Sigmoid colon (tissue), 7 donors: ENCODE data around the gene TKT. TPM values are rescaled to one million over a fixed set of nuclear protein-coding genes. Genes with fewer than 3 reads are reported as not detected.

ENCODE experiments used
- DNase-seq: peaks from one replicate; pipeline ENCODE4 v3.0.0-alpha.2; 2019
- H3K27ac ChIP-seq, 4 donors: fragments of 200-600 bp; sonication (generic); one replicate each; pipeline ENCODE4 v1.5.1; 2016 to 2019; ENCODE audit warnings: mild to moderate bottlenecking in 1 of 4
- H3K27me3 ChIP-seq, 3 donors: fragments of 200-600 bp; sonication (generic); one replicate each; pipeline ENCODE4 v1.5.1; 2019; ENCODE audit warnings: mild to moderate bottlenecking in 1 of 3
- H3K36me3 ChIP-seq, 4 donors: fragments of 200-600 bp; sonication (generic); one replicate each; pipeline ENCODE4 v1.5.1; 2016 to 2019
- H3K4me1 ChIP-seq, 4 donors: fragments of 200-600 bp; sonication (generic); one replicate each; pipeline ENCODE4 v1.5.1; 2017 to 2019
- H3K4me3 ChIP-seq, 4 donors: fragments of 200-600 bp; sonication (generic); one replicate each; pipeline ENCODE4 v1.5.1; 2017 to 2019; ENCODE audit warnings: mild to moderate bottlenecking in 2 of 4, moderate library complexity in 1 of 4
- H3K9me3 ChIP-seq, 4 donors: fragments of 200-600 bp in 3 of 4; sonication (generic) in 3 of 4; one replicate each; pipeline versions ENCODE4 v1.5.1 to v1.6.1; 2013 to 2019
- CTCF ChIP-seq, 4 experiments: fragments of 450-650 bp in 3 of 4; fragments of 200-600 bp in 1 of 4; IDR thresholded peaks; one replicate each; pipeline ENCODE4 v1.5.1; 2016 to 2019; ENCODE audit warnings: antibody characterized with exemption in 4 of 4, mild to moderate bottlenecking in 3 of 4, moderate library complexity in 2 of 4
- EP300 ChIP-seq, 4 donors: sonication (generic); formaldehyde crosslinking; IDR thresholded peaks; one replicate each; pipeline ENCODE4 v1.6.1; 2017; ENCODE audit warnings: antibody characterized with exemption in 4 of 4
- POLR2A ChIP-seq, 2 donors: fragments of 450-650 bp; IDR thresholded peaks; one replicate each; pipeline ENCODE4 v1.6.1; 2016; ENCODE audit warnings: antibody characterized with exemption in 2 of 2, mild to moderate bottlenecking in 2 of 2, moderate library complexity in 2 of 2
- POLR2AphosphoS5 ChIP-seq, 4 donors: sonication (generic); formaldehyde crosslinking; IDR thresholded peaks; one replicate each; pipeline ENCODE4 v1.6.1; 2017; ENCODE audit warnings: antibody characterized with exemption in 4 of 4
- WGBS, 2 donors: extraction: QIAGEN DNeasy Blood & Tissue Kit; methylation state at CpG; one replicate each; pipeline ENCODE4 v1.1.7; 2013; 5-methylcytosine and 5-hydroxymethylcytosine counted together
- intact Hi-C: fragments of 100-400 bp; cut with DNase I; formaldehyde crosslinking; loops from one replicate; pipeline ENCODE4 v1.15.1; 2023
- polyA plus RNA-seq, 3 donors: library from polyadenylated mRNA; stranded (reverse); fragments of 200-250 nt; gene quantifications; one replicate each; pipeline ENCODE4 v1.2.3, GENCODE V29; 2013
- total RNA-seq, 4 donors: library from RNA; depleted of rRNA; stranded (reverse); fragments of >200 nt; gene quantifications; one replicate each; pipeline ENCODE4 v1.1.0, GENCODE V29; 2016
- donor health status: healthy with polysubstance abuse.
- donor health status: Bipolar disorder and iron deficiency.
- donor health status: healthy.

Gene TKT
- total and polyA plus RNA-seq, 7 donors = 88.9 to 305 (median 184) TPM

- 57 to 82% methylated on average over 6 of the region's 6 CpGs for WGBS, 2 donors
- peak overlapping the region; percentile 27 to 77 (median 50) for H3K27ac ChIP-seq
- H3K4me3 ChIP-seq = no peak overlapping the region
- H3K36me3 ChIP-seq = peaks cover 63 to 89% (median 64%) of the 10 kb centered on the region in 4 donors
- no peak for TF ChIP-seq EP300 (IDR thresholded peaks at IDR 0.05)
- TF ChIP-seq POLR2AphosphoS5 (IDR thresholded peaks at IDR 0.05) = no peak
- TF ChIP-seq CTCF (IDR thresholded peaks at IDR 0.05) = no peak
- intact Hi-C loops = no loop called here
- H3K4me1 ChIP-seq = peaks cover 0 to 78% (median 49%) of the 10 kb centered on the region in 4 donors
- no peak for DNase-seq
- no peaks in the 10 kb centered on the region for H3K9me3 ChIP-seq
- no peaks in the 10 kb centered on the region for H3K27me3 ChIP-seq
Observed at GRCh38 chr3:53238051-53238850, 17.6 kb downstream of the TKT start.

- Histone ChIP-seq H3K4me1 (peaks cover 0 to 58% (median 40%) of the 10 kb centered on the region in 4 donors), H3K9me3 (no peaks in the 10 kb centered on the region), H3K27ac (peak overlapping the region; percentile 67 to 77 (median 72)), H3K27me3 (no peaks in the 10 kb centered on the region), H3K4me3 (no peak overlapping the region), H3K36me3 (peaks cover 72 to 100% (median 74%) of the 10 kb centered on the region in 4 donors)
- intact Hi-C loops = no loop called here
- TF ChIP-seq POLR2AphosphoS5 (IDR thresholded peaks at IDR 0.05) = peak in 1 of 4 donors; percentile 42
- TF ChIP-seq POLR2A (IDR thresholded peaks at IDR 0.05) = no peak
- TF ChIP-seq EP300 (IDR thresholded peaks at IDR 0.05) = no peak
- no peak for TF ChIP-seq CTCF (IDR thresholded peaks at IDR 0.05)
- 56 to 63% methylated on average over 9 of the region's 9 CpGs for WGBS, 2 donors
- DNase-seq = peak; percentile 86
Observed at GRCh38 chr3:53236112-53236841, 19.5 kb downstream of the TKT start.

- Histone ChIP-seq H3K4me1 (peaks cover 0 to 52% (median 40%) of the 10 kb centered on the region in 4 donors), H3K36me3 (peaks cover 72 to 100% (median 74%) of the 10 kb centered on the region in 4 donors), H3K27ac (peak overlapping the region; percentile 67 to 77 (median 72)), H3K9me3 (no peaks in the 10 kb centered on the region), H3K4me3 (no peak overlapping the region), H3K27me3 (no peaks in the 10 kb centered on the region)
- intact Hi-C loops = no loop called here
- WGBS, 2 donors = 79 to 88% methylated on average over 6 of the region's 6 CpGs
- TF ChIP-seq POLR2A (IDR thresholded peaks at IDR 0.05) (no peak), CTCF (IDR thresholded peaks at IDR 0.05) (no peak), EP300 (IDR thresholded peaks at IDR 0.05) (no peak), POLR2AphosphoS5 (IDR thresholded peaks at IDR 0.05) (no peak)
- no peak for DNase-seq
Observed at GRCh38 chr3:53235545-53235944, 20.3 kb downstream of the TKT start.

DNA sequence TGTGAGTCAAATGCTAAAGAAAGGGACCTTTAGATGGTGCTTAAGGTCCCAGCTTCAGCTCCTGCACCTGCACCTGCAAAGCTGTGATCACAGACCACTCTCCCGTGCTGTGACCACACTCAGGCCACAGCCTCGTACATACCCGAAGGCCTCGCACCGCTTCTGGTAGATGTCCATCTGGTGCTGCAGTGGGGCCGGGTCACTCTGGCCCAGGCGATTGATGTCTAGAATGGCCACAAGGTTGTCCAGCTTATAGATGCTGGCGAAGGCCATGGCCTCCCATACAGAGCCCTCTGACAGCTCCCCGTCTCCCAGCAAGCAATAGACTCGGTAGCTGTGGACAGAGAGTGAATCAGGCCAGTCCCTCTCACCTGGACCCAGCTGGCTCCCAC lies 21.0 kb downstream of the TKT start:
- Histone ChIP-seq H3K27ac (peak overlapping the region in 3 of 4 donors; percentile 67 to 77 (median 67)), H3K27me3 (no peaks in the 10 kb centered on the region), H3K9me3 (no peaks in the 10 kb centered on the region), H3K4me3 (no peak overlapping the region), H3K36me3 (peaks cover 72 to 100% (median 74%) of the 10 kb centered on the region in 4 donors), H3K4me1 (peaks cover 0 to 46% (median 40%) of the 10 kb centered on the region in 4 donors)
- TF ChIP-seq CTCF (IDR thresholded peaks at IDR 0.05) = no peak
- TF ChIP-seq POLR2A (IDR thresholded peaks at IDR 0.05) = no peak
- no peak for TF ChIP-seq POLR2AphosphoS5 (IDR thresholded peaks at IDR 0.05)
- no peak for TF ChIP-seq EP300 (IDR thresholded peaks at IDR 0.05)
- DNase-seq = no peak
- intact Hi-C loops = no loop called here
- 92 to 97% methylated on average over 10 of the region's 10 CpGs for WGBS, 2 donors
